GM18498 (cell line): Measurements from ENCODE around the gene TPST2.
"Not testable (repeated sequence)": the region's sequence is repeated elsewhere in the genome, so short reads cannot be mapped to it uniquely, and the experiment has no call there.

Source experiments
- ATAC-seq: cut with Tn5 transposase; IDR thresholded peaks from one replicate; pipeline ENCODE4 v1.9.1; 2021; ENCODE audit warnings: mild to moderate bottlenecking, moderate library complexity; ENCODE audit not compliant: unreplicated experiment

TPST2 gene

DNA sequence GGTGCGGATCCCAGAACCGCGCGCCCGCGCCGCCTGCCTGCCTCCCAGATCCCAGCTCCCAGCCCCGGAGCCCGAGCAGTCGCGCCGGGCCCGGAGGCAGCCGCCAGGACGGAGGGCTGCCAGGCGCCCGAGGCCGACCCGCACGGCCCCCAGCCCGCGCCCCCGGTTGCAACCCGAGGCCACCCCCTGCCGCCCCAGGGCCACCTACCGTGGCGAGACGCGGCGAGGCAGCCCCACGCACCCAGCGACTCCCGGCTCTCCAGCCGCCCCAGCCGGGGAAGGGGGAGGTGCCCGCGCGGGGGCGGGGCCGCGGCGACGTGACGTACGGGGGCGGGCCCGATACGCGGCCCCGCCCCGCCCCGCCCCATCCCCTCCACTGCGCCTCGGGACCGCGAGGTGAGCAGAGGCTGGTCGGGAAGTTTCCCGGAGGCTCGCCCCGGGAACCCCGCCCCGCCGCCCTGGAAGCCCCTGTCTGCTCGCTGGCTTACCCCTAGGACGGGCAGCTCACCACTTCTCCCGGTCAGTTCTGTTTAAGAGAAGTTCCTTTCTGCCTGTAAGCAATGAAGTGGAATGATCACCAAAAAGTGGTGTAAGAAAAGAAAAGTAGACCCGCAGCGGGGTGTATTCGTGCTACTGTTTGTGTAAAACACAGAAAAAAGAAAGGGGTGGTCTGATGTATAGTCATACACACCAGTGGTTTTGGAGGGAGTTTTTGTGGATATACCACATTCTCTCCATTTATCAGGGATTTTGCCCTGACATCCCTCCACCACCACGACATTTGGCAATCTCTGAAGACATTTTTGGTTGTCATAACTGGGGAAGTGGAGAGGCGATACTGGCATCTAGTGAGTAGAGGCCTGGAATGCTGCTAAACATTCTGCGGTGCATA is at the start of gene TPST2:
TSS of gene TPST2 (minus strand) at position 288 of the 892 bp plus-strand sequence. CDS start 48,502 bp downstream, outside the sequence.
- ATAC-seq = peak; percentile 80

DNA sequence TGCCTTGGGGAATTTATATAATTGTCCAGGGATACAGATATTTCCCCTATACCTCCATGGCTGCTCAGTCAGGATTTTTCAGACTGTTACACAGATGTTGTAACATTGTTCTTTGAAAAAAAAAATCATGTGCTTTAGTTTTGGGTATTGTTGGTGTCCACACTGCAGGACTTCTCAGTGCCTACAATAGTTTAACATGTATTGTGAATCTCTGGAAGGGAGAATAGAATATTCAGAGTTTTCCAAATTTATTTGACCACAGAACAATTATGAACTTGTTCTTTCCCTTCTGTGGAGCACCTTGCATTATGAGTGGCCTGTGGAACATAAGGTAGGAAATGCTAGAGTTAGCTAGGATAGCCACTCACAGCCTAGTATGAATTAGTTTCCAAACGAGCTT is 46.4 kb upstream of the TPST2 start:
- ATAC-seq = no peak

DNA sequence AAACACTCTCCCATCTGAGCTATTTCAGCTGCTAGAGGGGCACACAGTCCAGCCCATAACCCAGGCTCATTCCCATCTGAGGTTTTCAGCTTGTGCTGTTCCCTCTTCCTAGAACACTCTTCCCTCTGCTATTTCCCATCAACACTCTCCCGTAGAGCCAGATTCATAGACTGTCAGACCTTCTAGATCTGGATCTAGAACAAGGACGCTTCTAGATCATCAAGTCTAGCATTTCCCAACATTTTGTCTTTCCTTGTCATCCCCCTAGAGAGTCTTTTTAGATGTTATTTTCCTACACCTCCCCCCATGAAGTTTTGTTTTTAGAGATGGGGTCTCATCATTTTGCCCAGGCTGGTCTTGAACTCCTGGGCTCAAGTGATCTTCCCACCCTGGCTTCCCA is 45.2 kb upstream of the TPST2 start:
- ATAC-seq = no peak

DNA sequence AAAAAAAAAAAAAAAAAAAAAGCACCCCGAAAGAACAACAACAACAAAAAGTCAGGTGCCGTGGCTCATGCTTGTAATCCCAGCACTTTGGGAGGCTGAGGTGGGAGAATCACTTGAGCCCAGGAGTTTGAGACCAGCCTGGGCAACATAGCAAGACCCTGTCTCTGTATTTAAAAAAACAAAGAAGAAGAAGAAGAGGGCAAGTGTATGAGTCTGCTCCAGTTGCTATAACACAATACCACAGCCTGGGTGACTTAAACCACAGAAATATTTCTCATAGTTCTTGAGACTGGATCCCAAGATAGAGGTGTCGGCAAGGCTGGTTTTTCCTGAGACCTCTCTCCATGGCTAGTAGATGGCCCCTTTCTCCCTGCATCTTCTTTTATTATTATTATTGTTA is 44.3 kb upstream of the TPST2 start:
- no peak for ATAC-seq

DNA sequence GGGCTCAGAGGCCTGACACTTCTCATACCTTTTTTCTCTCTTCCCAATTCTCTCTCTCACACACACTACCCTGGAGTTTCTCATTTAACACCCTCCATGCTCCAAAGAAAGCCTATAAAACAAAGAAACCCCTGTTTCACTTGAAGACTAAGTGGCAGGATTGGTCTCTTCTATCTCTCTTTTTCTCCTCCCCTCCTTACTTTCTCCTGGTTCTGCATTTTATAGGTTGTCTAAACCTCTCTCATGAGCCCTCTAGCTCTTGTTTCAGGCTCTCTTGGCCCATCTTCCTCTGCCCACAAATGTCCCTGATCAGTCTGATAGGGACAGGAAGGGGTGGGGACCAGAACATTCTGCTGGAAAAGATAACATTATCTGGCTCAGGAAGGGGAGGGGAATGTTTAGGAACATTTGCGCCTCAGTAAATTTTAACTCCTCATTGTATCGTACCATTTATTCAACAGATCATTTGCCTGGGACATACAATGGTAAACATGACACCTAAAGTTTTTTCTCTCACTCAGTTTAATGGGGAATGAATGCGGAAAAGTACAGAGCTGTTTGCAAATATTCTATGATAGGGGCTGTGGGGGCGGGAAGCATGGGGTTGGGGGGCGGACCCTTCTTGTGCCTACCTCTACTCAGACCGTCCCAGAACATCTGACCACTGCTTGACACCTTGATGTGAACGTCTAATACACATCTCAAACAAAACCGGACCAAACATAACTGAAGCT is 42.7 kb upstream of the TPST2 start:
- no peak for ATAC-seq

DNA sequence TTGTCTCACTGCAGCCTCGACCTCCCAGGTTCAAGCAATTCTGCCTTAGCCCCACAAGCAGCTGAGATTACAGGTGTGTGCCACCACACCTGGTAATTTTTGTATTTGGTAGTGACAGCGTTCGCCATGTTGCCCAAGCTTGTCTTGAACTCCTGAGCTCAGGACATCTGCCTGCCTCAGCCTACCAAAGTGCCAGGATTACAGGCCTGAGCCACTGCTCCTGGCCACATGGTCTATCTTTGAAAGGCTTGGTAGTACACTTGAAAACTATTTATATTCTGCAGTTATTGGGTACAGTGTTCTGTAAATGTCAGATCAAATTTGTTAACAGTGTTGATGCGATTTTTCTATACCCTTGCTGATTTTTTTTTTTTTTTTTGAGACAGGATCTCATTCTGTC is 41.4 kb upstream of the TPST2 start:
- ATAC-seq = no peak

DNA sequence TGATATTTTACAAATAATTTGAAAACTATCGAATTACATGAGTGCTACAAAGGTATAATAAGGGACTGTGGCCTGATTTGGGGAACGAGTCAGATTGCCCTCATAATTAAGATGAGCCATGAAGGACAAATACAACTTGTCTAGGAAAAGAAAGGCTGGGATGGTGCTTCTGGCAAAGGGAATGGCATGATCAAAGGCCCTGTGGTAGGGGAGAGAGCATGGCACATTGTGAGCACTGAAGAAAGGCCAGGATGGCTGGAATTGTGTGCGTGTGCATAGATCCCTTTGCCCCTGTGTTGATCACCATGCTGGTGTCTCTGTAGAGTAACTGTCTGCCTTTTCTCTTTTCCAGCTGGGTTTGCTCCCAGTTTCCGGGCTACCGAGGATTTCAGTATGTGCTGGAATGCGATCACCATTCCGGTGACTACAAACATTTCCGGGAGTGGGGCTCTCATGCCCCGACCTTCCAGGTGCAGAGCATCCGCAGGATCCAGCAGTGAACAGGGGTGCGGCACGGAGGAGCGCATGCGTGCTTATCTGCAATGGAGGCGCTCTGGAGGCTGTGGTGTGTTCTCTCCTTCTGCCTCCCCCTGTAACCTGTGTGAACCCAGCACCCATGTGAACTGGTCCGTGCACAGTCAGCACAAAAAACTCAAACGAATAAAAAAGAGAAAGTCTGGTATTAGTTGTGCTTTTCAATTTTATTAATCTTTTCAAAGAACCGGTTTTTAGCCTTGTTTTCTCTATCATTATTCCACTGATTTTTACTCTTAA is 40.2 kb upstream of the TPST2 start:
- ATAC-seq = no peak

DNA sequence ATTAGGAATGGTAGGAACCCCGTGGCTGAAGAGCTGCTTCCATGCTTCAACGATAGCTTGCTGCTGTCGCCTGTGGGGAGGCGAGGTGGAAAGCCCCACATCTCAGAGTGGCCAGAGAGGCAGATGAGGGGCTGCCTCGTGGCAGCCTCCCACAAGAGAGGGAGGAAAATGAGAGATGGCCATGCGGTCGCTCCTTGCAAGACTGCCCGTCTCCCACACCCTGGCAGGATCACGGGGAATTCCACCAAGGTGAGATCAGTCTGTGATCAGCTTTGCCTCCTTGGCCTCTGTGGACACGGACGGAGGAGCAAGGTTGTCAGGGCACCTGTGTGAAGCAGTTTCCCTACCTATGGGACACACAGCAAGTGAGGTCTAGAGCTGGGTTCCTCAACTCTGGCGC is 34.9 kb upstream of the TPST2 start:
- ATAC-seq = no peak

DNA sequence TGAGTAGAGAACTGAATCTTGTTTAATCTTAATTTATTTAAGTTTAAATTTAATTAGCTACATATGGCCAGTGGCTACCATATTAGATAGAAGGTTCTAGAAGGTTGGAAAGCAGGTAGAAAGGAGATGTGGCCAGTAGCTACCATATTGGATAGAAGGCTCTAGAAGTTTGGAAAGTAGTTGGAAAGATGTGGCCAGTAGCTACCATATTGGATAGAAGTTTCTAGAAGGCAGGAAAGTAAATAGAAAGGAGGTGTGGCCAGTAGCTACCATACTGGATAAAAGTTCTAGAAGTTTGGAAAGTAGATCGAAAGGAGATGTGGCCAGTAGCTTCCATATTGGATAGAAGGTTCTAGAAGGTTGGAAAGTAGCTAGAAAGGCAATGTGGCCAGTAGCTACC is 34.1 kb upstream of the TPST2 start:
- no peak for ATAC-seq

DNA sequence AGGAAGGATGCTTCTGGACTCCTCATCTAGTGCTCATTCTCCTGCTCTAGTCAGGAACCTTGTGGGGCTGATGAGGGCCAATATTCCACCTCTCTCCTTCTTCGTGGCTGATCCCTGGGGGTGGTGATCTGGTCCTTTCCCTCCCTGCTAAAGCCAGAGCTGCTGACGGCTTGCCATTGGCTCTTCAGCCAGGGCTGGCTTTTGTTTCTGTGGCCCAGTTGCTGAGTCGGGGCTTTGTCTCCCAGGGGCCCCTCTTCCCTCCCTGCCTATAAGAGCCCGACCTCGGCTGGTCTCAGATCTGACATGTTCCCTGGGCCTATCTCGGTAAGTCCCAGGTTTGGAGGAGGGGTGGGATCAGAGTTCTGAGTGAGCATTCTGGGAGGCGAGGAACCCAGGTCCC is 31.7 kb upstream of the TPST2 start, which contains the start of gene CRYBA4:
TSS of gene CRYBA4 (plus strand) at position 301 of the 400 bp plus-strand sequence. CDS start 634 bp downstream, outside the sequence.
- ATAC-seq = no peak

DNA sequence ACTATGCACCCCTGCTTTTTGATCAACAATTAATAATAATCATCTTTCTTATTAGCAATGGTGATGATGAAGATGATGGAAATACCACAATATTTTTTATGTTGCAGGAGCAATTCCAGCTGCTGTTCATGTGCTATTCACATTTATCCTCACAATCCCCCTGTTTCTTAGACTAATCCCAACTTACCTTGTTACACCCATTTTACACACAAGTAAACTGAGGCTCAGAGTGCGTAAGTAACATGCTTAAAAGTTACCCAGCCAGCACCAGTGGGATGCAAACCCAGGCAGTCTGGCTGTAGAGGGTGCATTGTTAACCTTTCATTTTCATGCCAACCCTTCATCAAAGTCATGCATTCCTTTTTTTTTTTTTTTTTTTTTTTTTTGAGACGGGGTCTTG is 30.3 kb upstream of the TPST2 start:
- ATAC-seq = no peak

DNA sequence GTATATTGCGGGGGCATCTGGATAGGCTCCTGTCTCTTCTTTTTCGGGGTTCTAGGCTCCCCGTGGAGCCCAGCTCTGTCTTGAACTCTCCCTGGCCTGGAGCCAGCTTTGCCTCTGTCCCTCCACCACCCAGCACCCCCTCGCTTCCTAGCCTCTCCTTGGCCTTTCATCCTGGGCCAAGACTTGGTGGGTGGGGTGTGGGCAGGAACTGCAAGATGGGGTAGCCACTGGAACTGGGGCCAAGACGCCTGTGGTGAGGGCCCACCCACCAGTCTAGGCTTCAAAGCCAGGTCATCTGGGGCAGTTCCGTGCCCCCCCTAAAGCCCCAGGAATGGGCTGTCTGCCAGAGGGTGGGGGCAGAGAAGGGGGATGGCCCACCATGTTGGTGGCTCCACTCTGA is 29.6 kb upstream of the TPST2 start:
- no peak for ATAC-seq

DNA sequence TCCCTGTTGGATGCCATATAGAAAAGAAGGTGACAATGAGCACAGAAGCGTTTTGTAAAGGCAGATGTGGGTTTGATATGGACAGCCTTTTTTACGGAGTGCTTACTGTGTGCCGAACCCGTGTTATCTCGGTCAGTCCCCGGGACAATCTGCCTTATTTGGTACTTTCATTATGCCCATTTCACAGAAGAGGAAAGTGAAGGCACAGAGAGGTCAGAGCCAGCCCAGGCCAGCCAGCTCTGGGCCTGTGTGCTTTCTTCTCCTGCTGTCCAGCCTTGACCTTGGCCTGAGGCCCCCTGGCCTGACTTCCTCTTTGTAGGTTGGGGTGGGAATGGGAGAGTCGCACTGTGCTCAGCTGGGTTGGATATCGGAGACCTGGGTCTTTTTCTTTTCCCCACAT is 28.5 kb upstream of the TPST2 start:
- no peak for ATAC-seq

DNA sequence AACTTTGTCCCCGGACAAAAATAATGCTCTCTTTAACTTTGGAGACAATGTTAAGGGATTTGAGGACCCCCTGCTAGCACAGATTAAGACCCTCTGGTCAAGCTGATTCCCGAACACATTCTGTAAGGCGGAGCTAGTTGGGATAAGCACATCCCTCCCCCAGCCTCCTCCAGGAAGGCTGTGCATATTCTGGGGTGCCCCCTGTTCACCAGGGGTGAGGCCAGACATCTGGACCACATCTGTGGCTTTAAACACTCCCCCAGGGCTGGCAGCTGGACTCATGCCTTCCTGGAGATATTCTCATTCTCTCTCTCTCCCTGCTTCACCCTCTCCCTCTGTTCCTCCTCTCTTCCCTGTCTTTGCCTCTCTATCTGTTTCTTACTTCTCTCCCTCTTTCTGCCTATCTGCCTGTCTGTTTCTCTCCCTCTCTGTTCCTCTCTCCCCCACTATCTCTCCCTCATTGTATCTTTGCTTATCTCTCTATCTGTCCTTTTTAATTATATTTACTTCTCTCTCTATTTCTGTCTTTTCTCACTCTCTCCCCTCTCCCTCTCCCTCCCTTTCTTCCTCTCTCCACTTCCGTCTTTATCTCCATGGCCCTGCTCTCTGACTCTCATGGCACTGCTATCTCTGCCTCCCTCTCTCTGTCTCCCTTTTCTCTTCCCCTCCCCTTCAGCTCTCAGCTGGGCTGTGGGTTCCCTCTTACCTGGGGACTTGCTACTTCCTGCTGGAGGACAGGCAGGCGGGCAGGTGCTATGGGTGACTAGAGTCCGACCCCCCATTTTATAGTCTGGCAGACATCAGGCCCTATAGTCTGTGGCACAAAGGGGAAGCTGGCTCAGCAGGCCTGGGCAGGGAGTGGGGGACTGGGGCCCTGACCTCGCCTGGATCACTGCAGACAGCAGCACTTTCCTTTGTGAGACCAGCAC is 27.6 kb upstream of the TPST2 start, which contains the start of gene CRYBB1:
TSS of gene CRYBB1 (minus strand) at position 757 of the 929 bp plus-strand sequence. CDS start 1,708 bp downstream, outside the sequence.
- ATAC-seq = no peak

DNA sequence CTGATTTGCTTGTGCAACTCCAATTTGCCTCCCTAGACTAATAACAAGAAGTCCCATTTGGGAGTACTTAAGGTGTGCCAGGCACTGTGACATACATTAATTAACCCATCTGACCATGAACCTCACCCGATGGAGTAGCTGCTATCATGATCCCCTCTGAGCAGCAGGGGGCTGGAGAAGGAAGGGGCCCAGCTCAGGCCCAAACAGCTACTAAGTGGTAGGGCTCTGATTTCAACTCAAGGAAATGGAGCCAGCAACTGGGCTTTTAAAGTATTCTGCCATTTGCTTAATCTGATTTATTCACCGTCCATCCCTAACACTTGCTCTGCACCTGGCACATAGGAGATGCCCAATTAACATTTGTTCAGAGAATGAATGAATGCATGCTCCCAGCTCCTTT is 26.7 kb upstream of the TPST2 start:
- ATAC-seq = no peak

DNA sequence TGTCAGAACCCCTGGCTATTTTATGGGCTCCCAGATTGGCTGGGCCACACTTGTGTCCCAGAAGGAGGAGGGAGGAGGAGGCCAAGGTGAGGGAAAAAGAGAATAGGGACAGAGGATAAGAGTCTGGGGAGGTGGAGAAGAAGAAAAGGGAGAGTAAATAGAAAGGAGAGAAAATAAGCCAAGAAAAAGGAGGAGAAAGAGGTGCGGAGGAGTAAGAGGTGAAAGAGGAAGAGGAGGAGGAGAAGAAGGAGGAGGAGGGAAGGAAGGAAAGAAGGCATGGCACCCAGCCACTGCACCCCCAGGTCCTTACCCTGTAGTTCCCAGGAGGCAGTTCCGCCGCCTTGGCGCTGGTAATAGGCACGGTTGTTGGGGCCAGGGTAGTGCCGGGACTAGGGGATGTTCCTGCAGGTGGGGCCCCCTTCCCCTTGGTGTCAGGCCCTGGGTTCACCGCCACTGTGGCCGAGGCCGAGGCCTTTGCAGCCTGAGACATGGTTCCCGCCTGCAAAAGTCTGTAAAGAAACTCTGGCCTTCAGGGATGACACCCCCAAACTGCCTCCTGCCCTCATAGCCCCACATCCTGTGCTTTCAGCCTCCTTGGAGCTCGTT is 26.0 kb upstream of the TPST2 start:
- ATAC-seq = no peak

DNA sequence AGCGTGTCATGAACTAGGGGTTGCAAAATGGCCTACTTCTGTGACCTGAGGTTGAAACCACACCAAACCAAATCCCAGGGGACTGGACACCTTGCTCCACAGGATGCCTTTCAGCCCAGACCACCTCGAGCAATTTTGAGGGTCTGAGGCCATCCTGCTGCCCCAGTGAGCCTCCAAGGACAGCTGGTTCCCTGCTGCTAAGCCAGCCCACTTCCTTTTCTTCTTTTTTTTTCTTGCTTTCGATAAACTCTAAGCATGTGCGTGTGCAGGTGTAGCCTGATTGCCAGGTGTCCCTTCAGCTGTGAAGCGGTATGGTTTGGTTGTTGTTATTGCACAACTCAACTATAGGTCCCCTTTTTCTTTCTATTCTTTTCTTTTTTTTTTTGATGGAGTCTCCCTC is 25.2 kb upstream of the TPST2 start:
- ATAC-seq = no peak

DNA sequence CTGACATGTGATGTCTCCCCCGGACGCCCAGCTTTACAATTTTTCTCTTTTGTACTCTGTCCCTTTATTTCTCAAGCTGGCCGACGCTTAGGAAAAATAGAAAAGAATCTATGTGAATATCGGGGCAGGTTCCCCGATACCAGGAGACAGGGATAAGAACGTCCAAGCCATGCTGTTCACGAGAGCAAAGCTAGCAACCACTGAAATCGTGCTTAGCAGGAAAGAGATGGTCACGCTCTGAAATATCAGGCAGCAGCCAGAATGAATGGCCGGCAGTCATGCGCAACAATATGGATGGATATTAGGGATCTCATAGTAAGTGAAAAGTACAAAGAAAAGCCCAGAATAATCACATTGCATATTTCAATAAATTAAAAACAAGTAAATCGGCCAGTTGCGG is 24.4 kb upstream of the TPST2 start:
- ATAC-seq = no peak

DNA sequence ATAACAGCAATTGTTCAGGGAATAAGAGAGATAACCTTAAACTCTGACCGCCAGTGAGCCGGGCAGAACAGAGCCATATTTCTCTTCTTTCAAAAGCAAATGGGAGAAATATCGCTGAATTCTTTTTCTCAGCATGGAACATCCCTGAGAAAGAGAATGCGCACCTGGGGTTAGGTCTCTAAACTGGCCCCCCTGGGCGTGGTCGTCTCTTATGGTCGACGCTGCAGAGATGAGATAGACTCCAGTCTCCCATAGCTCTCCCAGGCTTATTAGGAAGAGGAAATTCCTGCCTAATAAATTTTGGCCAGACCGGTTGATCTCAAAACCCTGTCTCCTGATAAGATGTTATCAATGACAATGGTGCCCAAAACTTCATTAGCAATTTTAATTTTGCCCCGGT is 23.8 kb upstream of the TPST2 start:
- not testable (repeated sequence) for ATAC-seq

DNA sequence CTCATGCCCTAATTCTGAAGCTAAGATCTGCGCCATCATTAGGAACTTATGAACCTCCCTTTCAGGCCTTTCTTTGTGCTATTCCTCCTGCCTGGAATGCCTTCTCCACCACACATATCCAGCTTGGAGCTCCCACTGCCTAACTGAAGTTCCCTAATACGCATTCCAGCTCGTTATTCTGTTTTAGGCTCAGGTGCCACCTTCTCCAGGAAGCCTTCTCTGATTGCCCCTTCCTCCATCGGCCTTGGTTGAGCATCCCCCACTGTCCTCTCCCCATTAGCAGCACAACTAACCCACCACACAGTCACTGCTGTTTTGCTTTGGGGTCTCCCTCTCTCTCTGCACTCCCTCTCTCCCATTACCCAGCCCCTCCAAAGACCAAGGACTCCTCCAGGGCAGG is 22.7 kb upstream of the TPST2 start:
- no peak for ATAC-seq
